Fibroblast of mammary gland (primary cell): ENCODE measurements around the gene TOR1B.
"Not testable (repeated sequence)": the region's sequence is repeated elsewhere in the genome, so short reads cannot be mapped to it uniquely, and the experiment has no call there.

Experiments
- DNase-seq: peaks from one replicate; pipeline ENCODE4 v3.0.0-alpha.2; 2010; ENCODE audit warnings: low read depth
- H3K4me3 ChIP-seq: 2 replicates; pipeline ENCODE4 v1.5.1; 2011; ENCODE audit warnings: low read depth, mild to moderate bottlenecking, low read length, moderate library complexity; ENCODE audit not compliant: control insufficient read depth
- TF ChIP-seq, protein P1 (sequence below): conservative IDR thresholded peaks from 2 replicates; pipeline ENCODE4 v1.5.1; 2011; ENCODE audit warnings: low read depth, low read length, inconsistent platforms; ENCODE audit not compliant: control insufficient read depth, insufficient read depth

Gene TOR1B

DNA sequence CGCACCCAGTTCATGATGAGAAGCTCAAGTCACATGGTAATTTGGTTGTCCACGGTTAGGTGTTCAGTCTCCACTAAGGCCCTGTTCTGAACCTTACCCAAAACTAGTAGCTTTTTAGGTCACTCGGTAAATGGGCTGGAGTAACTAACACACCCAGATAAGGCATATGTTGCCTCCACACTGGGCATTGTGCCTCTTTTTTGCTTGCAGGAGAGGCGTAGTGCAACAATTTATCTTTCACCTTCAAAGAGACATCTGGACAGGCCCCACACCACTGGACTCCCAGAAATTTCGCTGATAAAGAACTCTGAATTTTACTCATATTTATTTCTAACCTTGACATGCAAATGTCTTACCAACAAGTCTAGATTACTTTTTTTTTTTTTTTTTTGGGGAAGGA, 33.3 kb upstream of the TOR1B start:
- no peak overlapping the region for H3K4me3 ChIP-seq
- TF ChIP-seq, protein P1, sequence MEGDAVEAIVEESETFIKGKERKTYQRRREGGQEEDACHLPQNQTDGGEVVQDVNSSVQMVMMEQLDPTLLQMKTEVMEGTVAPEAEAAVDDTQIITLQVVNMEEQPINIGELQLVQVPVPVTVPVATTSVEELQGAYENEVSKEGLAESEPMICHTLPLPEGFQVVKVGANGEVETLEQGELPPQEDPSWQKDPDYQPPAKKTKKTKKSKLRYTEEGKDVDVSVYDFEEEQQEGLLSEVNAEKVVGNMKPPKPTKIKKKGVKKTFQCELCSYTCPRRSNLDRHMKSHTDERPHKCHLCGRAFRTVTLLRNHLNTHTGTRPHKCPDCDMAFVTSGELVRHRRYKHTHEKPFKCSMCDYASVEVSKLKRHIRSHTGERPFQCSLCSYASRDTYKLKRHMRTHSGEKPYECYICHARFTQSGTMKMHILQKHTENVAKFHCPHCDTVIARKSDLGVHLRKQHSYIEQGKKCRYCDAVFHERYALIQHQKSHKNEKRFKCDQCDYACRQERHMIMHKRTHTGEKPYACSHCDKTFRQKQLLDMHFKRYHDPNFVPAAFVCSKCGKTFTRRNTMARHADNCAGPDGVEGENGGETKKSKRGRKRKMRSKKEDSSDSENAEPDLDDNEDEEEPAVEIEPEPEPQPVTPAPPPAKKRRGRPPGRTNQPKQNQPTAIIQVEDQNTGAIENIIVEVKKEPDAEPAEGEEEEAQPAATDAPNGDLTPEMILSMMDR, result no peak
- no peak for DNase-seq

DNA sequence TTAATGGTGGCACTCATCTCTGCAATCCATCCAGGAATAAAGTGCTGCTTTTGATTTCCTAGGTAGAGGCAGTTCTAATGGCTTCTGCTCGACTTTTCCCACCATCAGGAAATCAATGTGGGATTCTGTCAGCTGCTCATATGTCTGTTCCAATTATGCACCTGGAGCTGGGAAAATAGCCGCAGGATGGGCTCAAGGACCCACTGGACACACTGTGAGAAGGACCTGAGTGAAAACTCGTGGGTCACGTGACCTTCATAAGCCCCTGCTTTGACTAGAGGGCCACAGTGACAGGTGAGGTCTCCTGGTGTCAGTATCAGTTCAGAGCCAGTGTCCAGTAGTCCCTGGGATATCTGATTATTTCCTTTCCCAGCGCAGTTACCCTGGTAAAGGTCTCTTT, 32.2 kb upstream of the TOR1B start:
- no peak overlapping the region for H3K4me3 ChIP-seq
- no peak for DNase-seq
- TF ChIP-seq, protein P1, result no peak

DNA sequence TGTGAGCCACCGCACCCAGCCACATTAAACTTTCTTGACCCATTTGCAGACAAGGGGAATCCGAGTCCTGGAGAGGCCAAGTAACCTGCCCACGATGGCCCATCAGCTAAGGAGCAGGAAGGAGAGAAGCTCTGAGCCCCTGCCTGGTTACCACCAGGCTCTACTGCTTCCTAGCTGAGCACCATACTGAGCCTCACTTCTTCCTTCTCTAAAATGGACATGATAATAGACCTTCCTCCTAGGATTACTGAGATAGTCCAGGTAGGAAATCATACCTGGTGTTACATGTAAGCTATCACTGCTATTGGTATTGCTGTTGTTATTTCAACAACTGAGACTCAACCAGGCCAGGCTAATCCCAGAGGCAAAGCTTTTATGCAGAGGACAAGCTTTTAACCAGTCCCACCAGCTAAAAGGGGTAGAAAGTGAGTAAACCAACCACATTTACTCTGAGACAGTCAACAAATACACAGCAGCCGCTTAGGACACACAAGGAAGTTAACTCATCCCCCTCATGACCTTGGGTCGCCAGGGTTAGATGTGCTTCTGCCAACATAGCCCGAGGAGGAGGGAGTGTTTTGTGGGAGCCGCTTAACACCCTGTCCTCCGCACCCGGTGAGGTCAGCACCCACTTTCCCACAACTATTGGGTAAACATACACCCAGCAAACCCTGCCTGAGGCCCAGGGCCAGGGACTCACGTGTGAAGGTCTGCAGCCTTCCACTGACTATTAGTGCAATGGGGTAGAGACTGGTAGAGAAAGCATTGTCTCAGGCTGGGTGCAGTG, 29.5 kb upstream of the TOR1B start:
- TF ChIP-seq, protein P1, result no peak
- H3K4me3 ChIP-seq, result no peak overlapping the region
- DNase-seq, result peak; percentile 97

DNA sequence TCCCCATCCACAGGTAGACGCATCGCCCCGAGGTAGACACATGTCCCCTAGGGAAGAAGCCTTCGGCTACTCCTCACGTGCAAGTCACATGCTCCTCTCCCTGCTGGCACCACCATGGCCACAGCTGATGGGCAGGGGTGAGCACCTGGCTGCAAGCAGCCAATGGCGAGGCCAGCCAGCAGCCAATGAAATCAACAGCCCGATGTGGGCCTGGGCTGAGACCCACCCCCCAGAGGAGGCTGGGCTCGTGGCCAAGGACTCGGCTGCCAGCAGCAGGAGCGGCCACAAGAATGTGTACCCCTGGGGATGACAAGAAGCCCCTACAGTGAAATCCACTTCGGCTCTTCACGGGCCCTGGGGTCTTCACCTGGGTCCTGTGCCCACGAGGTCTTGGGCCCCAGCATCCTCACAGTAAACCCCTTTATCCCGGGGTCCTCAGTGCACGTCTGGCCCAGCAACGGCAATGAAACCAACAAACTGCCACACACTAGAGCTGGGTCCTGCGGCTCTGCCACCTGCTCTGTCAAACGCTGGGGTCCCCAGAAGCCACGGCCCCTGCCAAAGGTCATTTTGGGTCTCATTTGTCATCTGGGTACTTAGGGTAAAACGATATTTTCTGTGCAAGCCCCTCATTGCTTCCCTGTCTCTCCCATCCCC, 28.1 kb upstream of the TOR1B start:
- no peak overlapping the region for H3K4me3 ChIP-seq
- no peak for DNase-seq
- TF ChIP-seq, protein P1, result no peak

DNA sequence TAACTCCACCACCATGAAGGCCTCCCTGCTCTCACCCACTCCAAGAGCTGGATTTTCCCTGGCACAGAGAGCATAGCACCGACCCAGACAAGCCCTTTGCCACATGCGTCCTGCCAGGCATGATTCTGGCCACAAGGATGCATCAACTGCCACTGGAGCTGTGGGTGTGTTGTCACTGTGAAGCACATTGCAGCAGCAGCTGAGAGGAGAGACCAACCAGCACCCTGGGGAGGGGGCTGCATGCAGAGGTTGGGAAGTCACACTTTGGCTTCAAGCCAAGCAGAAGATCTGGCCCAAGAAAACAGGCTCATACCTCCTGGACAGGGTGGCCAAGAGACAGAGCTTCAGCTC, 27.6 kb upstream of the TOR1B start:
- DNase-seq, result no peak
- no peak overlapping the region for H3K4me3 ChIP-seq
- TF ChIP-seq, protein P1, result no peak

DNA sequence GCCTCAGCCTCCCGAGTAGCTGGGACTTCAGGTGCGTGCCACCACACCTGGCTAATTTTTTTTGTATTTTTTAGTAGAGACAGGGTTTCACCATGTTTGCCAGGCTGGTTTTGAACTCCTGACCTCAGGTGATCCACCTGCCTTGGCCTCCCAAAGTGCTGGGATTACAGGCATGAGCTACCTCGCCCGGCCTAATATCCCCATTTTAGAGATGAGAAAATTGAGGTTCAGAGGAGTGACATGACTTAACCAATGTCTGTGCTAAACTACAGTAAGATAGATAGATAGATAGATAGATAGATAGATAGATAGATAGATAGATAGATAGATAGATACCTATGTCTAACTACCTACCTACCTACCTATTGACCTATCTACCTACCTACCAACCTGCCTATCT, 26.9 kb upstream of the TOR1B start:
- not testable (repeated sequence) for DNase-seq, H3K4me3 ChIP-seq

DNA sequence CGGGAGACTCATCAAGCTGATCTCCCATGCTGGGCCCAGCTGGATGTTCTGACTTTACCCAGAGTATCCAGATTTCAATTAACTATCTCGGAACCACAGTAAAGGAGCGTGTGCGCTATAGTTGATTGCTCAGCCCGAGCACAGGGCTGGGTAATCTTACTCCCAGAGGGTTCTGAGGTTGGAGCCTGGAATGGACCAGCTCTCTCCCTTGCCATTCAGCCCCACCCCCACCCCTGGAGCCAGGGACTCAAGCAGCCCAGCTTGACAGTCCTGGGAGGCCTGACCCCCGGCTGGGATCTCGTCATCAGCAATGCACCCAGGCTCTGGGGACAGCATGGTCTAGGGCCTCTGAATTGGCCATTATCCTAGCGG, 26.4 kb upstream of the TOR1B start:
- H3K4me3 ChIP-seq, result peak overlapping the region; percentile 4
- TF ChIP-seq, protein P1, result no peak
- DNase-seq, result peak; percentile 79
